GM19328 (cell line): ENCODE results near the gene LRRN3.
A peak's percentile ranks its signal among the peaks of the same experiment; 100 is the strongest.

Experiments used
- ATAC-seq: cut with Tn5 transposase; IDR thresholded peaks from one replicate; pipeline ENCODE4 v1.9.1; 2021; ENCODE audit warnings: mild to moderate bottlenecking, moderate library complexity; ENCODE audit not compliant: unreplicated experiment

The LRRN3 gene

DNA sequence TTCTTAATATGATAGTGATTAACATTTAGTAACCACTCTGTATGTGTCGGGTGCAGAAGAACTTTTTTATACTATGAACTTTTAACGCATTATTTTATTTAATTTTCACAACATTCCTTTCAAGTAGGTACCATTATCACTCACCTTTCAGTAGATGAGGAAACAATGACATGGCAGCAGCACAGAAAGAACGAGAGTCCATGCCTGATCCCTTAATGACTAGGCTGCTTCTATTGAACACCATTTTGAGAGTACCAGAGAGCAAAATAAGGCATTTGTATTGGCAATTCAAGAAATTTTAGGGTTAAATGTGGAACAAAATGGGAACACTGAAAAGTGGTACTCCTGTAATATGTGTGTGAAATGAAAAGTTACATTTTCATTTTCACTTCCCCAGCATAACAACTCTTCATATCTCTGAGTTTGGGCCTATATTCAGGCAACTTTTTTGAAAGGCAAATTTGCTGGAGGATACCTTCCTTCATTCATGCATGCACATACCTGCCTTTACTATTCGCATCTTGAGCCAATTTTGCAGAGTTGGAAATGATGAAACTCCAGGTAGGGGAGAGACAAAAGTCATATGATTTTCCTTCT lies 12.8 kb downstream of the LRRN3 start:
- no peak for ATAC-seq

DNA sequence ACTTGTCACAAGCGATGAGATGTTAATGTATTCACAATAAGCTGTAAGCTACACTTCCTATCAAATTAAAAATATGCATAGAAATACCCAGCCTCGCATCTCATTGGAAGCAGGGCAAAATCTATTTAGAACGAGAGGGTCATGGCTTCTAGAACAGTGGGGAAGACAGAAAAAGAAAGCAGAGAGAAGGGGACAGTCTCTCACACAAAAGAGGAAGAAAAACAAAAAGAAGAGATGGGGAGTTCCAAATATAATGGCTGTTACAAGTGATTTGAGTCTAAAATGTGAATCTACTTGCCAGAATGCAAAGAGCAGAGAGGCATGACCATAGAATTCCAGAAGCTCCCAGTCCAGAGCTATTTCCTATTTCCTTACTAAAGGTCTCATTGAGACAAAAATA lies 13.8 kb downstream of the LRRN3 start:
- ATAC-seq = peak; percentile 46

DNA sequence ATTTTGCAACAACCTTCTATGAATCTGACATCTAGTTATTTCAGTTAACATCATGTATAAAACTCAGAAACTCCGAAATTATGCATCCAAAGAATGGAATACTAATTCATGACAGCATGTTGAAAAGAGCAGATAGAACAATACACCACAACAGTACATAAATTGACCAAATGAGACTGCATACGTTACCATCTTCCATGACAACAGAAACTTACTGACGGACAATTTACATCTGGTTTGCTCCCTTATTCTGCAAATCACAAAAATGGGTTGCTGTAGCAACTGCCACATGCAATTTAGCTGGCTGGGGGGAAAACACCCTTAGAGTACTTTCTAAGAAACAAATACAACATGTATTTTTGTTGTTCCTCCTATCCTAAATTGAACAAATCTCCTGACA lies 14.3 kb downstream of the LRRN3 start:
- ATAC-seq = no peak

DNA sequence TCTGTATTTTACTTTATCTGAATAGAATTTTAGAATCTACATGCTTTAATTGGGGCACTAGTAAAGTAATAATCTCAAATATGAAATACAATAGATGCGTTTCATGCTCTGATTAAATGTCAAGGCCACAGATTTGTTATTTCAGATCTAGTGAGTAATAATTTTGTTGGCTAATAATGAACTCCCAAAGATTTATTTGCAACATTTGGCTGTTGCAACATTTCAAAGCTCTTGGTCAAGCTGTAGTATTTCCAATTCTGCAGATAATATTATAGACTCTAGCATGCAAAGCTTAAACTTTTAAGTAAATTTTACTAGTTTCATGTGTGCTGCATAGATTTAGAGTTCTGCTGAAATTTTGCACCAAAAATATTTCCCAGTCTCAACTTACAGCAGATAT lies 16.7 kb downstream of the LRRN3 start:
- no peak for ATAC-seq

DNA sequence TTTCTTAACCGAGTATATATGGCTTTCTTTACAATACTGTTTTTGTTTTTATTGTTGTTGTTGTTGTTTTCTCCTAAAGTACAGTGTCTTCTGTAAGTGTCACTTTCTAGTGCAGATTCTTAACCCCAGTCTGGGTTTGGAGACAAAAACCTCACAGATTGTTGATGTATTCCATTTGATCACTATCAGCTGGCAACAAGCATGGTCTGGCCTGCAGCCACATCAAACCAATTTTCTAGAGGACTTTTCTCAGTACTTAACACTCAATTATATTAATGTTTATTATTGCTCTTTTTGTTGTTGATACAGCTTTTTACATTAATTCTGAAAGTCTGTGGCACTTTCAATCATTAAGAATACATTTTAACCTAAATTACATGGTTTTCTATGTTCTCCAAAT lies 17.1 kb downstream of the LRRN3 start:
- no peak for ATAC-seq

GRCh38 chr7:111108496-111108895 lies 17.6 kb downstream of the LRRN3 start:
- no peak for ATAC-seq

DNA sequence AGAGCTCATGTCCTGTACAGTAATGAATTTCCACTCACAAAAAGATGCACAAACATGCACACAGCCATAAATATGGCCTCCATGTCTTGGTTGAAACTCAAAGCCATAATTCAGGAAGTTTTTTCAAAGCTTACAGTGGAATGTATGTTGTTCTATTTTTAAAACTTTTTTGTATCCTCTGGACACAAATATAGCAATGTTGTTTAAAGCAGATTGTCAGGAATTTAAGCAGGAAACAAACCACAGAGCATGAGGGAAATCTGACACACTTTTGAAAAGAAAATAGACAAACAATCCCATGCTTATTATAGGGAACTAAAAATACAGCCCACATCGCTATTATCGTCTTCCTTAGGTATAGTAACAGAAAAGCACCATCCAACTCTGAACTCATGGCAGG lies 21.5 kb downstream of the LRRN3 start:
- no peak for ATAC-seq

DNA sequence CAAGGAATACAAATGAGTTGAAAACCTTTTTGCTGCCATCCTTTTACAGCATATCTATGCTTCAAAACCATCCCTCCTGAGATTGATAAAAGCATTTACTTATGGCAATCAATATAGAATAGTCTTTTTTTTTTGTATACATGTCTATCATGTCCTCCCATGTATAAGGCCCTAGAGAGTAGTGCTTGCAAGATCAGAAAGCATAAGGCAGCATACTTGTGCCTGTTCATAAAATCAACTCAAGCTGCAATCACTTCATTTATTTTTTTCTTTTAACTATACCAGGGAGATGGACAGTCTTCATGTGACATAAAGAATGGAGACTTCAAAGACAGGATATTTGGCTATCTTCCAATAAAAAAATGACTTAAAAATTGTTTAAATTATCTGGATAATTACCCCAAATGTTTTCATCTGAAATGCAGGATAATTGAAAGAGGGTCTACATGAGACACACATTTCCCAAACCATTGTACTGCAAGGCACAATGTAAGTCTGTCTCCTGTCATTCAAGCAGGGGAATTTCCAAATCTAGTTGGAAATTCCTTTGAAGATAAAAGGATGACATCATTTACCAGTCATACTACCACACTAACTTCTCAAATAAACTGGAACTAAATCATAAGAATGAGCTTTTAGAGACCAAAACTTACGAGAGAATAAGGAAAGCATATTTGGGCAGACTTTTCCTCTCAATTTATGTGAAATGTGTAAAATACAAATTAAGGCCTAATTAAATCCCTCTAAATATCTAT lies 22.5 kb downstream of the LRRN3 start:
- no peak for ATAC-seq

GRCh38 chr7:111115966-111116365 lies 25.0 kb downstream of the LRRN3 start:
- ATAC-seq = no peak

GRCh38 chr7:111126987-111127386 lies 36.1 kb downstream of the LRRN3 start:
- ATAC-seq = no peak

- ATAC-seq = no peak
These were observed 38.5 kb downstream of the LRRN3 start for GRCh38 chr7:111129435-111129834.

GRCh38 chr7:111132833-111133232 lies 41.9 kb downstream of the LRRN3 start:
- ATAC-seq = no peak

DNA sequence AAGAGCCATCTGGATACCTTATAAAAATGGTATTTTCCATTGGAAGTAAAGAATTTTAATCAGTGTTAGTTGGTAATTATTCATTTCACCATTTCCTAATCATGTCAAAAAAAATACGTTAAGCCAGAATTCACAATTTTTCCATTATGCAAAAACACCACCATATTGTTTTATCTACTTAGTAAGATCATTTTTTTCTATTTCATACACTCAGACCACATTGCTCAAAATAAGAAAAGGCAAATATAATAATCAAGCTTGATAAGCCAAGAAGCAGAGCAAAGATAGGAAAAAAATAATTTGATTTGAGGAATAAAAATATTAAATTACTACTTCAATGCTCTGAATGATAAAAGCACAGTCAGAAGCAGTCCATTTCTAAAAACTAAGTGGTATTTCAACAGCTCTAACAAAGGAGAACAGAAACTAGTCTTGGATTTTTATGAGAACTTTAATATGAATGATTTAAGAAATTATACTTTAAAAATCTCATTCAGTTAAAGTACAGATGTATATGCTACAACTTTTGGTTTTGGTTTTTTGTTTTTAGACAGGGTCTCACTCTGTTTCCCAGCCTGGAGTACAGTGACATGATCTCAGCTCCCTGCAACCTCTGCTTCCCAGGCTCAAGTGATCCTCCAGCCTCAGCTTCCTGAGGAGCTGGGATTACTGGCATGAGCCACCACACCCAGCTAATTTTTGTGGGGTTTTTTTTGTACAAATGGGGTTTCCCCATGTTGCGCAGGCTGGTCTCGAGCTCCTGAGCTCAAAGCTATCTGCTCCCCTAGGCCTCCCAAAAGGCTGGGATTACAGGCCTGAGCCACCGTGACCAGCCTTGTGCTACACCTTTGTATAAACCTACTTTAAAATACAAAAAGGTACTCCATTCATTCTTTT lies 46.6 kb downstream of the LRRN3 start:
- ATAC-seq = peak; percentile 72

GRCh38 chr7:111138193-111138569 lies 47.3 kb downstream of the LRRN3 start:
- peak; percentile 92 for ATAC-seq

- ATAC-seq = no peak
These were observed 47.7 kb downstream of the LRRN3 start for GRCh38 chr7:111138586-111138985.

DNA sequence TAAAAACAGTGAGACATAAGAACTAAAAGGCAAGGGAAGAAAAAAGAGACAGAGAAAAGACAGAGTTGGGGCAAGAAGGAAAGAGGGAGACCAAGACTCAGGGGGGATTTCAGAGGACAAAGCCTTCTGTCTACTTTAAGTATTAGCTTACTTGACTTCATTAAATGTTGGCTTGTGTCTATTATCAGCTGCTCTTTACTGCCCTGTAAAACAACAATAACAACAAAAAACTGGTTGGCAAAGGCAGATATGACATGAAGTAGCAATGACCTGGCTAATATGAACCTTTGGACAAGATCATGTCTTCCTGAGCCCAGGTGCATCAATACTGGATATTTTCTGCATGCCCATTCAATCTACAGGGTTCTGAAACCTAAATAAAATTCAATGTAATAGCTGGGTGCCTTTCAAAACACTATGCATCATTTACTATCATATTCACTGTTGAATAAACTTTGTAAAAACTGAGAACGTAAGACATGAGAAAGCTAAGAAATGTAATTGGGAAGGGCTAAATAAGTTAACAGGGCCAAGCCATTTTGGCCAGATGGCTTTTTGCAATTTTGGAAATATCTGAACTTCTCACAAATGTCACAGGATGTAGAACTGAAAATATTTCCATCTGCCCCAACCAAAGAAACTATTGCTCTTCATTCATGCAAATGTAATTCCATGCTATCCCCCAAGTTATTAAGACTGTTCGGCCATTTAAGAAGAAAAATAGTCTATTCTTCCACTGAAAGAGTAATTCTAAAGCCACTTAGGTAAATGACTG lies 49.4 kb downstream of the LRRN3 start:
- ATAC-seq = no peak

GRCh38 chr7:111145472-111145871 lies 54.5 kb downstream of the LRRN3 start:
- no peak for ATAC-seq

- no peak for ATAC-seq
These were observed 55.2 kb downstream of the LRRN3 start for GRCh38 chr7:111146136-111146535.

- no peak for ATAC-seq
These were observed 57.0 kb downstream of the LRRN3 start for GRCh38 chr7:111147708-111148533.

DNA sequence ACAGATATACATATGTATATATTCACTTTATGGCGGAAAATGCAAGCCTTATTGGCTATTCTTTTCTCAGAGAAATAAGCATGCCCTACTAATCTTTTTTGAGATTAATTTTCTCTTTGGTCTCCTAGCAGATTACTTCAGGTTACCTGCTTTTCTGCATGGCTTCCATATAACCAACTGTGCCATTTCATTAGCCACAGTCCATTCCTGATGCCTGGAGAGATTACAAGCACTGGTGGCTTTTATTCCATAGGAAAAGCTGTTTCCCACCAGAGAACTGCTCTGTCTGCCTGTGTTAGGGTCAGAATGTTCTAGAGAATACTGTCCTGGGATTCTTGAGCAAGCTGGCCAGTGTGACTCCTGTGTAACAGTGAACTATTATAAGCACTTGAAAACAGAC lies 59.8 kb downstream of the LRRN3 start:
- ATAC-seq = no peak
